H9 (cell line): ENCODE results near the gene ZBTB20. TPM values are rescaled to one million over a fixed set of nuclear protein-coding genes. Genes with fewer than 3 reads are reported as not detected.

ENCODE experiments used
- DNase-seq: peaks from one replicate; pipeline ENCODE4 v3.0.0-alpha.2; 2017
- H2AFZ ChIP-seq: one replicate; pipeline ENCODE4 v1.6.1; 2013; ENCODE audit warnings: mild to moderate bottlenecking, low read length, control low read depth, moderate library complexity
- H2AK5ac ChIP-seq: 2 replicates; pipeline ENCODE4 v1.6.1; 2013; ENCODE audit warnings: low read length, control low read depth, mixed read lengths; ENCODE audit not compliant: insufficient read length
- H2BK120ac ChIP-seq: one replicate; pipeline ENCODE4 v1.6.1; 2013; ENCODE audit warnings: low read depth, mild to moderate bottlenecking, low read length, control low read depth, inconsistent platforms; ENCODE audit not compliant: poor library complexity, severe bottlenecking
- H2BK12ac ChIP-seq: 2 replicates; pipeline ENCODE4 v1.6.1; 2013; ENCODE audit warnings: low read length, control low read depth, mixed read lengths, low read depth; ENCODE audit not compliant: insufficient read length
- H2BK15ac ChIP-seq: 2 replicates; pipeline ENCODE4 v1.6.1; 2013; ENCODE audit warnings: low read depth, low read length, control low read depth
- H2BK20ac ChIP-seq: one replicate; pipeline ENCODE4 v1.6.1; 2013; ENCODE audit warnings: low read depth, mild to moderate bottlenecking, low read length, control low read depth, inconsistent platforms; ENCODE audit not compliant: poor library complexity, severe bottlenecking
- H2BK5ac ChIP-seq: 2 replicates; pipeline ENCODE4 v1.6.1; 2013; ENCODE audit warnings: low read length, control low read depth, mixed read lengths; ENCODE audit not compliant: insufficient read length
- H3K14ac ChIP-seq: 2 replicates; pipeline ENCODE4 v1.6.1; 2013; ENCODE audit warnings: low read length, control low read depth; ENCODE audit not compliant: insufficient read depth
- H3K18ac ChIP-seq: 2 replicates; pipeline ENCODE4 v1.6.1; 2013; ENCODE audit warnings: low read depth, mild to moderate bottlenecking, mixed read lengths, low read length, control low read depth; ENCODE audit not compliant: insufficient read length
- H3K23ac ChIP-seq: 2 replicates; pipeline ENCODE4 v1.6.1; 2013; ENCODE audit warnings: low read length, control low read depth, mixed read lengths, low read depth; ENCODE audit not compliant: insufficient read length
- H3K23me2 ChIP-seq: 2 replicates; pipeline ENCODE4 v1.6.1; 2013; ENCODE audit warnings: low read depth, mild to moderate bottlenecking, mixed read lengths, low read length, control low read depth; ENCODE audit not compliant: insufficient read length, poor library complexity, severe bottlenecking
- H3K27ac ChIP-seq: 2 replicates; pipeline ENCODE4 v1.5.1; 2013; ENCODE audit warnings: low read length, control low read depth, mixed read lengths, low read depth; ENCODE audit not compliant: insufficient read length
- H3K27me3 ChIP-seq: 2 replicates; pipeline ENCODE4 v1.6.1; 2013; ENCODE audit warnings: low read length, control low read depth, inconsistent platforms; ENCODE audit not compliant: insufficient read depth
- H3K4ac ChIP-seq: 2 replicates; pipeline ENCODE4 v1.6.1; 2013; ENCODE audit warnings: low read depth, mild to moderate bottlenecking, control low read depth, inconsistent platforms, low read length, moderate library complexity
- H3K4me1 ChIP-seq: 2 replicates; pipeline ENCODE4 v1.6.1; 2013; ENCODE audit warnings: low read length, control low read depth, inconsistent platforms; ENCODE audit not compliant: insufficient read depth
- H3K4me2 ChIP-seq: 2 replicates; pipeline ENCODE4 v1.6.1; 2013; ENCODE audit warnings: low read length, control low read depth, mixed read lengths; ENCODE audit not compliant: insufficient read length, insufficient read depth
- H3K56ac ChIP-seq: 2 replicates; pipeline ENCODE4 v1.6.1; 2013; ENCODE audit warnings: low read depth, mild to moderate bottlenecking, mixed read lengths, low read length, control low read depth; ENCODE audit not compliant: insufficient read length
- H3K79me1 ChIP-seq: 2 replicates; pipeline ENCODE4 v1.6.1; 2013; ENCODE audit warnings: low read depth, mild to moderate bottlenecking, moderate library complexity, low read length, control low read depth, inconsistent platforms; ENCODE audit not compliant: insufficient read depth, poor library complexity, severe bottlenecking
- H3K79me2 ChIP-seq: 2 replicates; pipeline ENCODE4 v1.6.1; 2013; ENCODE audit warnings: low read length, control low read depth, inconsistent platforms; ENCODE audit not compliant: insufficient read depth
- H3K9ac ChIP-seq: 2 replicates; pipeline ENCODE4 v1.6.1; 2013; ENCODE audit warnings: low read length, control low read depth, mixed read lengths; ENCODE audit not compliant: insufficient read length; ENCODE audit errors: extremely low read depth
- H3K9me3 ChIP-seq: one replicate; pipeline ENCODE4 v1.6.1; 2013; ENCODE audit warnings: low read depth, low read length, inconsistent platforms; ENCODE audit not compliant: control insufficient read depth
- H3T11ph ChIP-seq: one replicate; pipeline ENCODE4 v1.6.1; 2013; ENCODE audit warnings: mild to moderate bottlenecking, low read length, control low read depth, inconsistent platforms
- H4K20me1 ChIP-seq: one replicate; pipeline ENCODE4 v1.6.1; 2013; ENCODE audit not compliant: control insufficient read depth, insufficient read length, insufficient read depth
- H4K5ac ChIP-seq: 2 replicates; pipeline ENCODE4 v1.6.1; 2013; ENCODE audit warnings: low read depth, mild to moderate bottlenecking, mixed read lengths, low read length, control low read depth; ENCODE audit not compliant: insufficient read length
- H4K8ac ChIP-seq: replicated peaks from 2 replicates; pipeline ENCODE4 v1.6.1; 2013; ENCODE audit warnings: low read length, control low read depth, mixed read lengths, low read depth; ENCODE audit not compliant: insufficient read length
- H4K91ac ChIP-seq: 2 replicates; pipeline ENCODE4 v1.6.1; 2013; ENCODE audit warnings: low read depth, mild to moderate bottlenecking, moderate library complexity, mixed read lengths, low read length, control low read depth; ENCODE audit not compliant: insufficient read length
- H3K27ac Mint-ChIP-seq, 3 experiments: 2 replicates in 2 of 3; 3 replicates in 1 of 3; pipeline ENCODE4 v1.8.0; 2020 to 2021; ENCODE audit warnings: mixed read lengths in 3 of 3, mild to moderate bottlenecking in 1 of 3, moderate library complexity in 1 of 3
- H3K27me3 Mint-ChIP-seq: 2 replicates; pipeline ENCODE4 v1.8.0; 2021; ENCODE audit warnings: low read depth, mild to moderate bottlenecking, moderate library complexity, mixed read lengths
- H3K36me3 Mint-ChIP-seq, 3 experiments: 2 replicates in 2 of 3; 3 replicates in 1 of 3; pipeline ENCODE4 v1.8.0; 2020 to 2021; ENCODE audit warnings: low read depth in 3 of 3, mixed read lengths in 3 of 3; ENCODE audit not compliant: insufficient read depth in 1 of 3
- H3K4me1 Mint-ChIP-seq, 2 experiments: 2 replicates each; pipeline ENCODE4 v1.8.0; 2020; ENCODE audit warnings: mixed read lengths in 2 of 2
- H3K4me3 Mint-ChIP-seq, 2 experiments: 2 replicates in 1 of 2; 3 replicates in 1 of 2; pipeline ENCODE4 v1.8.0; 2020 to 2021; ENCODE audit warnings: mild to moderate bottlenecking in 2 of 2, mixed read lengths in 2 of 2, moderate library complexity in 1 of 2
- H3K9me3 Mint-ChIP-seq, 2 experiments: 2 replicates in 1 of 2; 3 replicates in 1 of 2; pipeline ENCODE4 v1.8.0; 2020; ENCODE audit warnings: mild to moderate bottlenecking in 2 of 2, mixed read lengths in 2 of 2, moderate library complexity in 1 of 2
- CTCF ChIP-seq: fragments of 200-600 bp; sonication (generic); conservative IDR thresholded peaks from 3 replicates; pipeline ENCODE4 v1.8.0; 2021; ENCODE audit warnings: antibody characterized with exemption, mild to moderate bottlenecking
- WGBS: extraction: QIAGEN DNeasy Blood & Tissue Kit; methylation state at CpG from one replicate; pipeline ENCODE4 v1.1.7; 2013; ENCODE audit warnings: missing lambda C conversion rate, low lambda C conversion rate, mixed read lengths; ENCODE audit not compliant: insufficient read length; ENCODE audit errors: extremely low coverage; 5-methylcytosine and 5-hydroxymethylcytosine counted together
- total RNA-seq: library from RNA; stranded (reverse); gene quantifications from 2 replicates; pipeline ENCODE4 v1.2.1, GENCODE V29; 2021

ZBTB20 gene
- total RNA-seq, 1 experiment from 2014 or later = 0.70 TPM

GRCh38 chr3:114362815-114363214, 784.3 kb downstream of the ZBTB20 start:
- Histone ChIP-seq H3K4me2 (no peak overlapping the region), H3K79me2 (no peaks in the 10 kb centered on the region), H2BK5ac (no peak overlapping the region), H2BK20ac (no peak overlapping the region), H3K9ac (no peak overlapping the region), H3K4me1 (no peaks in the 10 kb centered on the region; the same call in 1 of the 2 replicates), H3T11ph (no peak overlapping the region), H3K56ac (no peak overlapping the region), H2BK15ac (no peak overlapping the region), H2BK120ac (no peak overlapping the region), H4K5ac (no peak overlapping the region), H3K23ac (no peak overlapping the region), H2AFZ (no peak overlapping the region), H2BK12ac (no peak overlapping the region), H4K8ac (no peak overlapping the region), H3K14ac (no peak overlapping the region), H3K27ac (no peak overlapping the region), H3K4ac (no peak overlapping the region), H3K79me1 (no peaks in the 10 kb centered on the region), H4K20me1 (no peaks in the 10 kb centered on the region), H3K9me3 (no peaks in the 10 kb centered on the region), H2AK5ac (no peak overlapping the region), H3K27me3 (no peaks in the 10 kb centered on the region), H4K91ac (no peak overlapping the region), H3K23me2 (no peaks in the 10 kb centered on the region), H3K18ac (no peak overlapping the region)
- no CpG with 5 or more reads among the region's 1 CpG for WGBS
- no peak overlapping the region for H3K4me3 Mint-ChIP-seq
- no peaks in the 10 kb centered on the region; a peak in 1 of 5 replicates for H3K9me3 Mint-ChIP-seq
- DNase-seq = no peak
- H3K27me3 Mint-ChIP-seq = no peaks in the 10 kb centered on the region
- TF ChIP-seq CTCF = peak; percentile 57; the same call in 2 of the 3 replicates
- no peak overlapping the region for H3K27ac Mint-ChIP-seq
- no peaks in the 10 kb centered on the region for H3K36me3 Mint-ChIP-seq
- H3K4me1 Mint-ChIP-seq = peaks cover 14 to 18% of the 10 kb centered on the region in 2 experiments
